IMR-90 (cell line): Measurements from ENCODE around the gene RIPK4. TPM values are rescaled to one million over a fixed set of nuclear protein-coding genes. Genes with fewer than 3 reads are reported as not detected.

Experiments used
- ATAC-seq: fragments of 200-7000 bp; cut with Tn5 transposase; 2 replicates; pipeline ENCODE4 v1.9.1; 2020; ENCODE audit warnings: low read depth, mild to moderate bottlenecking, moderate library complexity
- BruUV-seq: library from RNA; stranded (reverse); fragments of 400-500 nt; replicated peaks from 2 replicates; lab custom pipeline; 2021; lab: Mats Ljungman, UMichigan
- CTCF ChIA-PET: fragments of 300-600 bp; formaldehyde crosslinking; extraction: SDS; loops from one replicate; lab custom pipeline; 2021; ENCODE audit warnings: antibody characterized with exemption; lab: Yijun Ruan, JAX
- POLR2A ChIA-PET: fragments of 300-600 bp; sonication (Branson Sonifier 250); formaldehyde crosslinking; loops from one replicate; lab custom pipeline; 2022; ENCODE audit warnings: antibody characterized with exemption; ENCODE audit not compliant: unreplicated experiment; lab: Charles Lee
- DNase-seq: peaks from one replicate; pipeline ENCODE4 v3.0.0; 2013
- H2AFZ ChIP-seq: replicated peaks from 2 replicates; pipeline ENCODE3; 2013; ENCODE audit warnings: low read length, mild to moderate bottlenecking; ENCODE audit not compliant: poor library complexity
- H2AK5ac ChIP-seq: 2 replicates; pipeline ENCODE4 v1.6.1; 2013; ENCODE audit warnings: low read depth, low read length, inconsistent platforms
- H2AK9ac ChIP-seq: replicated peaks from 2 replicates; pipeline ENCODE3; 2013; ENCODE audit warnings: mild to moderate bottlenecking, low read depth, low read length, moderate library complexity; ENCODE audit not compliant: poor library complexity
- H2BK120ac ChIP-seq: 2 replicates; pipeline ENCODE4 v1.6.1; 2013; ENCODE audit warnings: low read depth, low read length, inconsistent platforms
- H2BK15ac ChIP-seq: 3 replicates; pipeline ENCODE4 v1.6.1; 2013; ENCODE audit warnings: low read depth, low read length, inconsistent platforms
- H2BK20ac ChIP-seq: 2 replicates; pipeline ENCODE4 v1.6.1; 2013; ENCODE audit warnings: low read depth, mild to moderate bottlenecking, inconsistent platforms, low read length, moderate library complexity
- H2BK5ac ChIP-seq: 2 replicates; pipeline ENCODE4 v1.6.1; 2013; ENCODE audit warnings: mild to moderate bottlenecking, low read depth, low read length, inconsistent platforms; ENCODE audit not compliant: poor library complexity, severe bottlenecking
- H3K14ac ChIP-seq: replicated peaks from 2 replicates; pipeline ENCODE4 v1.6.1; 2013; ENCODE audit warnings: low read depth, low read length, inconsistent platforms
- H3K18ac ChIP-seq: 2 replicates; pipeline ENCODE4 v1.6.1; 2013; ENCODE audit warnings: low read depth, low read length, control low read depth
- H3K23ac ChIP-seq: 2 replicates; pipeline ENCODE4 v1.6.1; 2013; ENCODE audit warnings: low read depth, low read length, inconsistent platforms
- H3K27ac ChIP-seq: 2 replicates; pipeline ENCODE4 v1.5.1; 2013; ENCODE audit warnings: mild to moderate bottlenecking, control low read depth, low read length; ENCODE audit not compliant: insufficient read depth
- H3K27me3 ChIP-seq: 2 replicates; pipeline ENCODE4 v1.6.1; 2013; ENCODE audit warnings: low read length; ENCODE audit not compliant: control insufficient read depth, insufficient read depth
- H3K36me3 ChIP-seq: 2 replicates; pipeline ENCODE4 v1.6.1; 2013; ENCODE audit warnings: low read length, mixed read lengths; ENCODE audit not compliant: control insufficient read depth, insufficient read depth
- H3K4ac ChIP-seq: 2 replicates; pipeline ENCODE4 v1.6.1; 2013; ENCODE audit warnings: low read depth, low read length, inconsistent platforms
- H3K4me1 ChIP-seq: 2 replicates; pipeline ENCODE4 v1.6.1; 2013; ENCODE audit warnings: low read length, mixed read lengths; ENCODE audit not compliant: control insufficient read depth, insufficient read depth
- H3K4me2 ChIP-seq: 2 replicates; pipeline ENCODE4 v1.6.1; 2013; ENCODE audit warnings: low read depth, mild to moderate bottlenecking, control low read depth, low read length, moderate library complexity
- H3K4me3 ChIP-seq: 2 replicates; pipeline ENCODE4 v1.5.1; 2013; ENCODE audit warnings: low read depth, mild to moderate bottlenecking, control low read depth, low read length, moderate library complexity; ENCODE audit not compliant: insufficient read depth
- H3K56ac ChIP-seq: 2 replicates; pipeline ENCODE4 v1.6.1; 2013; ENCODE audit warnings: low read length, inconsistent platforms; ENCODE audit not compliant: insufficient read depth; ENCODE audit errors: extremely low read depth
- H3K79me1 ChIP-seq, 2 experiments: 2 replicates each; pipeline ENCODE4 v1.6.1; 2013; ENCODE audit warnings: low read length in 2 of 2, inconsistent platforms in 1 of 2, low read depth in 1 of 2
- H3K9ac ChIP-seq: 2 replicates; pipeline ENCODE4 v1.6.1; 2013; ENCODE audit warnings: low read depth, low read length, control low read depth
- H3K9me1 ChIP-seq: 2 replicates; pipeline ENCODE4 v1.6.1; 2013; ENCODE audit warnings: low read length, inconsistent platforms; ENCODE audit not compliant: insufficient read depth
- H3K9me3 ChIP-seq: 2 replicates; pipeline ENCODE4 v1.6.1; 2013; ENCODE audit warnings: low read length; ENCODE audit not compliant: control insufficient read depth, insufficient read depth
- H4K20me1 ChIP-seq: 2 replicates; pipeline ENCODE4 v1.6.1; 2013; ENCODE audit warnings: low read length, inconsistent platforms; ENCODE audit not compliant: insufficient read depth
- H4K5ac ChIP-seq: 2 replicates; pipeline ENCODE4 v1.6.1; 2013; ENCODE audit warnings: mild to moderate bottlenecking, low read depth, low read length, control low read depth
- H4K8ac ChIP-seq, 2 experiments: 2 replicates each; pipeline ENCODE4 v1.6.1; 2013; ENCODE audit warnings: low read depth in 2 of 2, low read length in 2 of 2, control low read depth in 1 of 2, inconsistent platforms in 1 of 2
- H4K91ac ChIP-seq: 2 replicates; pipeline ENCODE4 v1.6.1; 2013; ENCODE audit warnings: low read depth, low read length, inconsistent platforms; ENCODE audit not compliant: insufficient read depth
- CEBPB ChIP-seq: IDR thresholded peaks from 2 replicates; pipeline ENCODE4 v1.6.1; 2012; ENCODE audit warnings: low read depth, low read length, improper control_type of control experiment
- CTCF ChIP-seq: conservative IDR thresholded peaks from 2 replicates; pipeline ENCODE4 v1.5.1; 2012; ENCODE audit warnings: mild to moderate bottlenecking, low read depth, low read length, improper control_type of control experiment
- MAFK ChIP-seq: IDR thresholded peaks from 2 replicates; pipeline ENCODE4 v1.6.1; 2012; ENCODE audit warnings: low read depth, low read length, improper control_type of control experiment
- MAZ ChIP-seq: IDR thresholded peaks from 2 replicates; pipeline ENCODE4 v1.6.1; 2012; ENCODE audit warnings: low read depth, mild to moderate bottlenecking, low read length, improper control_type of control experiment, moderate library complexity, borderline replicate concordance
- MXI1 ChIP-seq: IDR thresholded peaks from 2 replicates; pipeline ENCODE4 v1.6.1; 2012; ENCODE audit warnings: low read depth, mild to moderate bottlenecking, low read length, moderate library complexity, borderline replicate concordance
- POLR2A ChIP-seq: IDR thresholded peaks from 2 replicates; pipeline ENCODE4 v1.6.1; 2012; ENCODE audit warnings: mild to moderate bottlenecking, low read depth, low read length
- RFX5 ChIP-seq: IDR thresholded peaks from 2 replicates; pipeline ENCODE4 v1.8.0; 2012; ENCODE audit warnings: low read depth, mild to moderate bottlenecking, low read length, moderate library complexity
- SMC3 ChIP-seq: fragments of 150-350 bp; IDR thresholded peaks from 2 replicates; pipeline ENCODE4 v1.6.1; 2016; ENCODE audit warnings: low read depth, mild to moderate bottlenecking, antibody characterized with exemption, low read length, moderate library complexity
- USF2 ChIP-seq: fragments of 150-350 bp; IDR thresholded peaks from 2 replicates; pipeline ENCODE4 v1.6.1; 2017; ENCODE audit warnings: mild to moderate bottlenecking, antibody characterized with exemption, low read length, low read depth
- WGBS, 2 experiments: methylation state at CpG; one replicate each; pipeline versions ENCODE4 v1.1.5 to v1.1.7; 2013; ENCODE audit warnings: missing lambda C conversion rate in 2 of 2; ENCODE audit not compliant: insufficient read length in 1 of 2; ENCODE audit errors: extremely low coverage in 2 of 2; 5-methylcytosine and 5-hydroxymethylcytosine counted together
- dilution Hi-C: fragments of 300-500 bp; cut with HindIII; formaldehyde crosslinking; loops from one replicate; pipeline ENCODE4 v1.14.3; 2018; ENCODE audit warnings: low sequenced_read_pairs; ENCODE audit not compliant: unreplicated experiment
- in situ Hi-C: fragments of 300-500 bp; cut with MboI; formaldehyde crosslinking; loops from 3 replicates; pipeline ENCODE4 v1.14.3; 2019; ENCODE audit warnings: low sequenced_read_pairs, inconsistent platforms, mixed read lengths
- intact Hi-C: fragments of 100-400 bp; cut with micrococcal nuclease; formaldehyde crosslinking; loops from 2 replicates; pipeline ENCODE4 v1.10.0; 2022
- polyA plus RNA-seq, 3 experiments: library from polyadenylated mRNA; depleted of rRNA; stranded (reverse); fragments of >200 nt; gene quantifications; 2 replicates each; pipeline ENCODE4 v1.2.3, GENCODE V29; 2012; ENCODE audit warnings: low replicate concordance in 1 of 3
- total RNA-seq: library from RNA; depleted of rRNA; stranded (reverse); fragments of >200 nt; gene quantifications from 2 replicates; pipeline ENCODE4 v1.2.3, GENCODE V29; 2012

RIPK4 gene
- total and polyA plus RNA-seq, 2 of the 4 experiments (the other 2 are of a cell fraction), result under 0.01 to 0.03 TPM

GRCh38 chr21:41741253-41742072, 25.4 kb downstream of the RIPK4 start:
- Histone ChIP-seq H3K4ac (no peak overlapping the region), H3K9me1 (no peaks in the 10 kb centered on the region), H3K4me1 (no peaks in the 10 kb centered on the region), H3K9me3 (peaks cover 7% of the 10 kb centered on the region), H3K18ac (no peak overlapping the region), H2AFZ (no peak overlapping the region), H4K8ac (no peak overlapping the region), H3K23ac (no peak overlapping the region), H3K56ac (no peak overlapping the region), H2AK5ac (no peak overlapping the region), H3K36me3 (no peaks in the 10 kb centered on the region), H3K4me3 (no peak overlapping the region), H3K27ac (no peak overlapping the region), H4K5ac (no peak overlapping the region), H3K27me3 (peaks cover 16% of the 10 kb centered on the region), H4K20me1 (no peaks in the 10 kb centered on the region), H2BK15ac (no peak overlapping the region), H3K4me2 (no peak overlapping the region), H3K14ac (no peak overlapping the region), H2AK9ac (peak overlapping the region; percentile 16), H2BK120ac (no peak overlapping the region), H4K91ac (no peak overlapping the region), H3K9ac (no peak overlapping the region), H2BK5ac (no peak overlapping the region), H2BK20ac (no peak overlapping the region), H3K79me1 (no peaks in the 10 kb centered on the region)
- intact Hi-C loops (no loop called here), dilution Hi-C loops (no loop called here), in situ Hi-C loops (no loop called here)
- ATAC-seq (no peak), DNase-seq (no peak)
- ChIA-PET CTCF (no interaction called here), POLR2A (no interaction called here)
- BruUV-seq, result no TSS peak
- TF ChIP-seq USF2 (no peak), RFX5 (no peak), CTCF (no peak), MXI1 (no peak), SMC3 (no peak), CEBPB (no peak), MAZ (no peak), MAFK (no peak), POLR2A (no peak)
- WGBS, 2 experiments, result 93% methylated on average over 39 of the region's 55 CpGs; no CpG with 5 or more reads in 1 of the 2 experiments
